Epithelial cell of proximal tubule (primary cell): ENCODE data around the gene ZNF492. TPM values are rescaled to one million over a fixed set of nuclear protein-coding genes. Genes with fewer than 3 reads are reported as not detected.

ENCODE experiments used
- DNase-seq: peaks from one replicate; pipeline ENCODE4 v3.0.0-alpha.2; 2011; ENCODE audit warnings: low read depth
- H3K4me3 ChIP-seq: 2 replicates; pipeline ENCODE4 v1.5.1; 2011; ENCODE audit warnings: low read depth, mild to moderate bottlenecking, low read length
- total RNA-seq: library from RNA; depleted of rRNA; stranded (reverse); fragments of >200 nt; gene quantifications from 2 replicates; pipeline ENCODE4 v1.2.3, GENCODE V29; 2015
- TF ChIP-seq, protein P1 (sequence below): conservative IDR thresholded peaks from 2 replicates; pipeline ENCODE4 v1.5.1; 2012; ENCODE audit warnings: low read depth, mild to moderate bottlenecking, low read length

ZNF492 gene
- total RNA-seq, 1 donor from 2014 or later: 2.3 TPM

GRCh38 chr19:22603518-22604440 is 30.3 kb upstream of the ZNF492 start:
- DNase-seq: no peak
- no peak overlapping the region for H3K4me3 ChIP-seq
- TF ChIP-seq, protein P1, sequence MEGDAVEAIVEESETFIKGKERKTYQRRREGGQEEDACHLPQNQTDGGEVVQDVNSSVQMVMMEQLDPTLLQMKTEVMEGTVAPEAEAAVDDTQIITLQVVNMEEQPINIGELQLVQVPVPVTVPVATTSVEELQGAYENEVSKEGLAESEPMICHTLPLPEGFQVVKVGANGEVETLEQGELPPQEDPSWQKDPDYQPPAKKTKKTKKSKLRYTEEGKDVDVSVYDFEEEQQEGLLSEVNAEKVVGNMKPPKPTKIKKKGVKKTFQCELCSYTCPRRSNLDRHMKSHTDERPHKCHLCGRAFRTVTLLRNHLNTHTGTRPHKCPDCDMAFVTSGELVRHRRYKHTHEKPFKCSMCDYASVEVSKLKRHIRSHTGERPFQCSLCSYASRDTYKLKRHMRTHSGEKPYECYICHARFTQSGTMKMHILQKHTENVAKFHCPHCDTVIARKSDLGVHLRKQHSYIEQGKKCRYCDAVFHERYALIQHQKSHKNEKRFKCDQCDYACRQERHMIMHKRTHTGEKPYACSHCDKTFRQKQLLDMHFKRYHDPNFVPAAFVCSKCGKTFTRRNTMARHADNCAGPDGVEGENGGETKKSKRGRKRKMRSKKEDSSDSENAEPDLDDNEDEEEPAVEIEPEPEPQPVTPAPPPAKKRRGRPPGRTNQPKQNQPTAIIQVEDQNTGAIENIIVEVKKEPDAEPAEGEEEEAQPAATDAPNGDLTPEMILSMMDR: no peak

DNA sequence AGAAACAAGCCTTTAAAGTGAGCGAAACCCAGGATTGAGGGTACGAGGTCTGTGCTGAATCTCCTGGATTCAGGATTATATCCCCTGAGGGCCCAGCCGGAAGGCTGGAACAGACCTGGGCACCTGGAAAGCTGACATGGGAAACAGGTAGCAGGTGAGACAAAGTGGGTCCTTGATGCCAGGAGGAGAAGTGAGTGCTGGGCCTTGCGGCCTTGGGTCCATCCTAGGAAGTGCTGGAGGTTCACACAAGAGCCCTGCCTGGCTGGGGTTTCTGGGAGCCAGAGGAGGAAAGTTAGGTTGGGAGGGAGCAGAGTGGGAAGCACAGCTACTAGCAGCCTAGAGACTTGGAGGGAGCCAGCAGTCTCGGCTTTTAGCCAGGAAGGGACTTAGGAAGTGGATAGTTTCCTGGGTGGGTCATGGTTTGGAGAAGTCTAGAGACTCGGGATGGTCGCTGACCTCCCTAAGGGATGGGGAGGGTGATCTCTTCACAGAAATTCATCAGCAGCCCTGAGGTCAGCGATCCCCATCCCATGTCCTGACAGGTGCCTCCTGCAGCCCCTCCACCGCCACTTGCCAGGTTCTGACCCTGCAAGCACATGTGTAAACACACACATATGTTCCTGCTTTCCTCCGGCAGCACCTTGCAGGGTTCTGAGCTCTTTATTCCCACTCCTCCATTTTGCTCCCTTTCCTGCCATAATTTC is 29.4 kb upstream of the ZNF492 start:
- TF ChIP-seq, protein P1: no peak

DNA sequence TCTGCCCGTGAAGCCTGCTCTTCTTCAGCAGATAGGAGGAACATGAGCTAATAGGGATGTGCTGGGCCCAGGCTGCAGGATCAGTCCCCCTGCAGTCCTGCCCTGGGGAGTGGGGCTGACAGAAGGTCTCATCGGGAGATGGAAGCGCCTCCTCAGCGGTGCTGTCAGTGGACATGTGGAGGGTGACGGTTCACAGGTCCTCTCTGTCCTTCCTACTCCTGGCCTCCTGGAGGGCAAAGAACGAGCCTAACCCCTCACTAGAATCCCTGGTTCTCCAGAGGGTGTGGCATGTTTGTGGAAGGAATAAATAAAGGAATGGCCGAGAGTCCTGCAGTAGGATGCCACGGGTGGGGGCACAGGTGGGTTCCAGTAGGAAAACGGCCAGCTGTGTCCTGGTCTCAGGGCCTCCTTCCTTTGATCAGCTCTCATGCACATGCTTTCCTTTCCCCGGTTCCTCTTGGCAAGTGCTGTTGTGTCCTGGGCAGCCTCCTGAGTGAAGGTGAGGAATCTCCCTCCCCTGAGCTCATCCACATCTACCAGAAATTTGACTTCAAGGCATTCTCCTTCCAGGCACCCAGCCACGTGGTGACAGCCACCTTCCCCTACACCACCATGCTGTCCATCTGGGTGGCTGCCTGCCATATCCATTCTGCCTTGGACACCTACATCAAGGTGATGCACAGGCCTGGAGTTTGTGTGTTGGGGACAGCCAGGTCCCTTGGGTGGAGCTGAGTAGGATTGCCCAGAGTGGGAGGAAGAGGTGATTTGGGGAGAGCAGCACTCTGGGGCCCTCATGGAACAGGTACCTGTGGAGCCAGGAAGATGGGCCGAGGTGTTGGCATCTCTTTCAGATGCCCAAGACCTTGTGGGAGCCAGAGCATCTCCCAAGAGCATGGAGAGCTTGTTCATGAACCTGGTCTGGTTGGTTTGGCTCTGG is 28.6 kb upstream of the ZNF492 start:
- H3K4me3 ChIP-seq: no peak overlapping the region
- TF ChIP-seq, protein P1: no peak
- DNase-seq: no peak

More for the DNA sequence above, 29.4 kb upstream of the ZNF492 start:
- DNase-seq: no peak
- no peak overlapping the region for H3K4me3 ChIP-seq

DNA sequence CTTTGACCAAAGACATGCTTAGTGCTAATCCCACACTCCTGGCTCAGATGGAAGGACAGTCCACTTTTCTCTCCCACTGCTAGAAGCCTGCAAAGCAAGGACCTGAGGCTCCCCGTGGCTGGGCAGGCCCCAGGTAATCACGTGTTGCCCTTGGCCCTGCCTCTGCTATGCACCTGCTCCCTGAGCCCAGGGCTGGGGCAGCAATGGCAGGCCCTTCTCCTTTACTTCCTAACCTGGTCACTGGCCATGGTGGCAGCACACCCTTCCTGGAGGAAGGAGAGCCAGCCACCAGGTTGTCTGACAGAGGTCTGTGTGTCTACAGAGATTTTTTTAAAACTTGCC is 27.9 kb upstream of the ZNF492 start:
- DNase-seq: no peak
- no peak overlapping the region for H3K4me3 ChIP-seq
- TF ChIP-seq, protein P1: no peak

DNA sequence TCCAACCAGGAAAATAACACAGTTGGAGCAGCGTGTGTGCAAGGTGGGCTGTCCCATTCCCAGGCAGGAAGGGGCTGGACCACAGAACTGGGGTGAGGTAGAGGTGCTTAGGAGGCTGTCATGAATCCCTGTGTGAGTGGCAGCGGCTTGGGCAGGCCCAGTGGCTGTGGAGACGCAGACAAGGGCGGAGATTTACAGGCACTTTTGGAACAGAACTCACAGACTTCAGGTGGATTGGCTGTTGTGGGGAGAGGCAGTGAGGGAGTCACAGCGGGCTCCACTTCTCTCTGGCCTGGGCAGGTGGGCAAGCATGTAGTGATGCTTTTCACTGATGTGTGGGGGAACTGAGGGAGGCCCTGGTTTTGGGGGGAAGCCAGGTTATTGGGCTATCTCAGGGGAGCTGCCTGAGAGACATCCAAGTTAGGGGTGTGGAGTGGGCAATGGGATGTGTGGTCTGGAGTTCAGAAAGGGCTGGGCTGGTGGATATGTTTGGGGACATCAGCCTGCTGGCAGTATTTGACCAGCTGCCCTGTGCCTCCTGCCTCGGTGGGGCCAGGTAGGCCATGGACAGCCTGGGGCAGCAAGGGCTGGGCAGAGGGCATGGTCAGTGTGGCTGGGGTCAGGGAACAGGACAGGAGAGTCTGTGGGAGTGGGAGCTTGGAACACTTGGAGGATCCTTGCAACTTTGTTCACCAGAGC is 27.0 kb upstream of the ZNF492 start:
- H3K4me3 ChIP-seq: no peak overlapping the region
- no peak for DNase-seq
- TF ChIP-seq, protein P1: no peak

- TF ChIP-seq, protein P1: no peak
- no peak for DNase-seq
These were observed 26.3 kb upstream of the ZNF492 start for GRCh38 chr19:22607653-22608430.

More at GRCh38 chr19:22607653-22608430, 26.3 kb upstream of the ZNF492 start:
- H3K4me3 ChIP-seq: no peak overlapping the region
